Ishikawa (cell line): ENCODE data around the gene BRAP.

Source experiments
- CEBPB ChIP-seq: IDR thresholded peaks from 2 replicates; pipeline ENCODE4 v1.6.1; 2012
- CREB1 ChIP-seq: IDR thresholded peaks from 2 replicates; pipeline ENCODE4 v1.6.1; 2012; ENCODE audit warnings: low read depth
- EGR1 ChIP-seq: IDR thresholded peaks from 2 replicates; pipeline ENCODE4 v1.6.1; 2012
- EP300 ChIP-seq: IDR thresholded peaks from 2 replicates; pipeline ENCODE4 v1.6.1; 2012; ENCODE audit warnings: borderline replicate concordance
- FOXM1 ChIP-seq: IDR thresholded peaks from 2 replicates; pipeline ENCODE4 v1.6.1; 2012; ENCODE audit warnings: low read depth, borderline replicate concordance
- NFIC ChIP-seq: IDR thresholded peaks from 2 replicates; pipeline ENCODE4 v1.6.1; 2012
- RAD21 ChIP-seq: IDR thresholded peaks from 2 replicates; pipeline ENCODE4 v1.6.1; 2012; ENCODE audit warnings: low read depth
- TAF1 ChIP-seq: IDR thresholded peaks from 2 replicates; pipeline ENCODE4 v1.6.1; 2012; ENCODE audit warnings: low read depth, mild to moderate bottlenecking
- TCF12 ChIP-seq: IDR thresholded peaks from 2 replicates; pipeline ENCODE4 v1.6.1; 2012; ENCODE audit warnings: low read depth
- TEAD4 ChIP-seq: IDR thresholded peaks from 2 replicates; pipeline ENCODE4 v1.6.1; 2012
- YY1 ChIP-seq: IDR thresholded peaks from 2 replicates; pipeline ENCODE4 v1.6.1; 2012; ENCODE audit warnings: low read depth
- ZBTB7A ChIP-seq: IDR thresholded peaks from 2 replicates; pipeline ENCODE4 v1.6.1; 2012; ENCODE audit warnings: low read depth
- TF ChIP-seq, protein P1 (sequence below): IDR thresholded peaks from 2 replicates; pipeline ENCODE4 v1.6.1; 2012; ENCODE audit warnings: low read depth, mild to moderate bottlenecking
- TF ChIP-seq, protein P2 (sequence below): IDR thresholded peaks from 2 replicates; pipeline ENCODE4 v1.6.1; 2012
- TF ChIP-seq, protein P3 (sequence below): IDR thresholded peaks from 2 replicates; pipeline ENCODE4 v1.6.1; 2012

The BRAP gene

DNA sequence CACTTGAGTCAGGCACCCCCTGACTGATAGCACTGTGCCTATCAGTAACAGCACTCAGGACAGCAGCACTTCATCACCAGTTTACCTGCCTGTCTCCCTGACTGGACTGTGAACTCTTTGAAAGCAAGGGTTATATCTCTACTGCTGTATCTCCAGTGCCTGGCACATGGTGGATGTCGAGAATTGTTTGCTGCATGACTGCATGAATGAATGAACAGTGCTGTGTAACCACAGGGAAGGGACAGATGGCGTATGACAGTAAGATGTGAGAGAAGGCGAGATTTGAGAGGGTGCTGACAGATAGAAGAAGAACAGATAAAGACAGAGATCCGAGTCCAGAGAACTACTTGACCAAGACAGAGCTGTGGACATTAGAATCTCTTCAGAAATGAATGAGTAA, 29.7 kb downstream of the BRAP start:
- no peak for TF ChIP-seq CEBPB
- no peak for TF ChIP-seq EP300
- TF ChIP-seq, protein P1, sequence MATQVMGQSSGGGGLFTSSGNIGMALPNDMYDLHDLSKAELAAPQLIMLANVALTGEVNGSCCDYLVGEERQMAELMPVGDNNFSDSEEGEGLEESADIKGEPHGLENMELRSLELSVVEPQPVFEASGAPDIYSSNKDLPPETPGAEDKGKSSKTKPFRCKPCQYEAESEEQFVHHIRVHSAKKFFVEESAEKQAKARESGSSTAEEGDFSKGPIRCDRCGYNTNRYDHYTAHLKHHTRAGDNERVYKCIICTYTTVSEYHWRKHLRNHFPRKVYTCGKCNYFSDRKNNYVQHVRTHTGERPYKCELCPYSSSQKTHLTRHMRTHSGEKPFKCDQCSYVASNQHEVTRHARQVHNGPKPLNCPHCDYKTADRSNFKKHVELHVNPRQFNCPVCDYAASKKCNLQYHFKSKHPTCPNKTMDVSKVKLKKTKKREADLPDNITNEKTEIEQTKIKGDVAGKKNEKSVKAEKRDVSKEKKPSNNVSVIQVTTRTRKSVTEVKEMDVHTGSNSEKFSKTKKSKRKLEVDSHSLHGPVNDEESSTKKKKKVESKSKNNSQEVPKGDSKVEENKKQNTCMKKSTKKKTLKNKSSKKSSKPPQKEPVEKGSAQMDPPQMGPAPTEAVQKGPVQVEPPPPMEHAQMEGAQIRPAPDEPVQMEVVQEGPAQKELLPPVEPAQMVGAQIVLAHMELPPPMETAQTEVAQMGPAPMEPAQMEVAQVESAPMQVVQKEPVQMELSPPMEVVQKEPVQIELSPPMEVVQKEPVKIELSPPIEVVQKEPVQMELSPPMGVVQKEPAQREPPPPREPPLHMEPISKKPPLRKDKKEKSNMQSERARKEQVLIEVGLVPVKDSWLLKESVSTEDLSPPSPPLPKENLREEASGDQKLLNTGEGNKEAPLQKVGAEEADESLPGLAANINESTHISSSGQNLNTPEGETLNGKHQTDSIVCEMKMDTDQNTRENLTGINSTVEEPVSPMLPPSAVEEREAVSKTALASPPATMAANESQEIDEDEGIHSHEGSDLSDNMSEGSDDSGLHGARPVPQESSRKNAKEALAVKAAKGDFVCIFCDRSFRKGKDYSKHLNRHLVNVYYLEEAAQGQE: no peak
- TF ChIP-seq, protein P2, sequence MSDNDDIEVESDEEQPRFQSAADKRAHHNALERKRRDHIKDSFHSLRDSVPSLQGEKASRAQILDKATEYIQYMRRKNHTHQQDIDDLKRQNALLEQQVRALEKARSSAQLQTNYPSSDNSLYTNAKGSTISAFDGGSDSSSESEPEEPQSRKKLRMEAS: no peak

DNA sequence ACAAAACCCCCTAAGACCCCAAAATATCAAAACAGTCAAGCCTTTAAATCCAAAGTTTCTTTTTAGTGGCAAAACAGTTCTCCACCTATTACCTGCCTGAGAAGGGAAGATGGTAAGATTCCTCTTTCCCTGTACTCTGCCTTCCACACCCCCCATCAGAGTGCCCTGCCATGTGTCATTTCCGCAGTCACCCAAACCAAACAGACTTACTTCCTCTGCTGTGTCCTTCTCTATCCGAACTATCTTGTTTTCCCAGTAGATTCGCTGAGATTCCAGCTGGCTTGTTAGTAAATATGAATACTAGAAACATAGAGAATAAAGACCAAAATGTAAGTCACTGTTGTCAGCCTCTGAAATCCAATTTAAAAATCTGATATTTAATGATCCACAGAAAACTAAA, 30.4 kb downstream of the BRAP start:
- TF ChIP-seq YY1 (no peak), ZBTB7A (no peak)
- TF ChIP-seq, protein P1: no peak

DNA sequence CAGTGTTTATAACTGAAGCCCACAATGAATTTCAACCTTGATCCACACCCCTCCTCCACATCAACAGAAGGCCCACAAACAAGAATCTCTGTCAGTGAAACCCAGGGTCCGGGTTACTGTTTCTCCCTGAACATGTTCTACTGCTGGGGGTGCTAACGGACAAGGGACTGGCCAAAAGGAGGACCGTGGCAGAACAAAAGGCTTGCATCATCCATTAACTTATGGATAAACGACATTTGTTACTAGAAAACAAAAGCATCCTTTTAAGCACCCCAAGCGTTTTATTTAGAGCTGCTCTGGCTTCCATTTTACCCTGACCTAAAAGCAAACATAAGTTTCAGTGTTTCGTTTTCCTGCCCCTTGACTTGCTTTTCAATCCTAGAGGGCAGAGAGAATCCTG, 32.2 kb downstream of the BRAP start:
- TF ChIP-seq TEAD4: no peak
- TF ChIP-seq CEBPB: no peak
- no peak for TF ChIP-seq CREB1
- no peak for TF ChIP-seq NFIC
- TF ChIP-seq FOXM1: no peak
- no peak for TF ChIP-seq YY1

DNA sequence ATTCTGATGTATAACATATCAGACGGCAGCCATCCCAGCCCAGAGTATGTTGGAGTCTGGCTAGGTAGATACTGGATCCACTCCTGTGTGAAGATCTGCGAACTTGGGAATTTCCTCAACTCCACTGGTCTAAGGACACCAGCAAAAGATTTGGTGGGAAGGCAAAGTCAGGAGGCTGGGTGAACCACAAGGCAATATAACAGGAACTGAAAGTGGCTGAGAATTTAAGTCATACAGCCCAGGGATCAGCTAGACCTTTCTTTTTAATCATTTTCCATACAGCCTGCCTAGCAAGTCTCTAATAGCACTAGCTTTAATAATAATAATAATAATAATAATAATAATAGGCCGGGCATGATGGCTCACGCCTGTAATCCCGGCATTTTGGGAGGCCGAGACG, 34.8 kb downstream of the BRAP start:
- TF ChIP-seq, protein P1: no peak
- TF ChIP-seq EGR1: no peak
- TF ChIP-seq YY1: no peak
- no peak for TF ChIP-seq NFIC
- TF ChIP-seq RAD21: no peak
- TF ChIP-seq, protein P2: no peak
- TF ChIP-seq ZBTB7A: no peak
- no peak for TF ChIP-seq CREB1
- TF ChIP-seq FOXM1: no peak
- no peak for TF ChIP-seq TAF1
- no peak for TF ChIP-seq CEBPB
- TF ChIP-seq, protein P3, sequence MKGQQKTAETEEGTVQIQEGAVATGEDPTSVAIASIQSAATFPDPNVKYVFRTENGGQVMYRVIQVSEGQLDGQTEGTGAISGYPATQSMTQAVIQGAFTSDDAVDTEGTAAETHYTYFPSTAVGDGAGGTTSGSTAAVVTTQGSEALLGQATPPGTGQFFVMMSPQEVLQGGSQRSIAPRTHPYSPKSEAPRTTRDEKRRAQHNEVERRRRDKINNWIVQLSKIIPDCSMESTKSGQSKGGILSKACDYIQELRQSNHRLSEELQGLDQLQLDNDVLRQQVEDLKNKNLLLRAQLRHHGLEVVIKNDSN: no peak
- TF ChIP-seq TEAD4: no peak

DNA sequence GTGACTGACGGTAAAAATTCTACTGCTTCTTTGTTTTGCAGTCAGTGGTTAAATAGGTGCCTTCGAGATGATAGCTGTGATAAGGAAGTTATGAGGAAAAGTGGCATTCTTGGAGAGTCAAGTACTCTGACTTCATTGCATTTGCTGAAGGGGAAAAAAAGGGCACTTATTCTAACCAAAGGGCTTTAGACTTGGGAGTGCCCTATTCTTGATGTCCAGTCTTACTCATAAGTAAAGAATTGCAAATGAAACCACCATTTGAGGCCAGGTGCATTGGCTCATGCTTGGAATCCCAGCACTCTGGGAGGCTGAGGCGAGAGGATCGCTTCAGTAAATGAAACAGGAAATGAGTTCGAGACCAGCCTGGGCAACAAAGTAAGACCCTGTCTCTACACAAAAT, 40.3 kb downstream of the BRAP start:
- TF ChIP-seq TCF12 (no peak), ZBTB7A (no peak), EP300 (no peak), TAF1 (no peak), CEBPB (no peak), RAD21 (no peak), EGR1 (no peak)
- TF ChIP-seq, protein P2: no peak
- TF ChIP-seq, protein P3: no peak

DNA sequence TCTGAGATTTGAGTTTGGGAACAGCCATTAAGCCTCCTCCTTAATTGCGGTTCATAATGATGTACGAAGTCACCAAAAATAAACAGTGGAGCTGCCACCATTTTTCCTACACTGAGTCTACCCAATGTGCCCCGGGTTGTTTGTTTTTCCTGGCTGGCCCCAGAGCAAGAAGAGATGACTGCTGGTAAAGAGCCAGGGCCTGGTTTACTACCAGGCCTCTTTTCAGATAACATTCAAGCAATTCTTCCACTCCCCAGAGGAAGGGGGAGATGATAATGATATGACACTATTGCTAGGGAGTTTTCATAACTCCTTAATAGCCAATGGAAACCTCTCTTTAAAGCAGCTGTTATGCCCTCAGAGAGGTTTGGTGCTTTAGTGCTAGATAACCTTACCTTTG, 42.3 kb downstream of the BRAP start:
- TF ChIP-seq YY1: no peak
